Measurements from ENCODE around the gene LSS.
A peak's percentile ranks its signal among the peaks of the same experiment; 100 is the strongest.

Gene LSS

GRCh38 chr21:46228345-46229051 lies at the start of gene LSS:
Gene LSS (minus strand): TSS chr21:46228774. CDS start chr21:46228745, 29 bp downstream.
- DNase-seq, result peak; percentile 94 to 99 (median 97)

GRCh38 chr21:46274797-46275390 lies 46.3 kb upstream of the LSS start:
- DNase-seq, result no peak

- no peak for DNase-seq
These were observed 44.8 kb upstream of the LSS start for GRCh38 chr21:46273341-46273740.

GRCh38 chr21:46269466-46269865 lies 40.9 kb upstream of the LSS start:
- no peak for DNase-seq

GRCh38 chr21:46268371-46268770 lies 39.8 kb upstream of the LSS start:
- DNase-seq, result no peak

GRCh38 chr21:46266946-46267345 lies 38.4 kb upstream of the LSS start:
- no peak for DNase-seq

GRCh38 chr21:46265736-46266525 lies 37.4 kb upstream of the LSS start:
- DNase-seq, result no peak

GRCh38 chr21:46264690-46265144 lies 36.1 kb upstream of the LSS start:
- no peak for DNase-seq

- DNase-seq, result no peak
These were observed 35.6 kb upstream of the LSS start for GRCh38 chr21:46264046-46264689.

GRCh38 chr21:46256501-46256994 lies 28.0 kb upstream of the LSS start:
- no peak for DNase-seq

GRCh38 chr21:46255758-46256337 lies 27.3 kb upstream of the LSS start:
- no peak for DNase-seq

GRCh38 chr21:46255166-46255565 lies 26.6 kb upstream of the LSS start:
- no peak for DNase-seq

- no peak for DNase-seq
These were observed 25.8 kb upstream of the LSS start for GRCh38 chr21:46254208-46254975.

GRCh38 chr21:46253610-46254124 lies 25.1 kb upstream of the LSS start:
- DNase-seq, result no peak

- no peak for DNase-seq
These were observed 24.3 kb upstream of the LSS start for GRCh38 chr21:46252840-46253239.

- no peak for DNase-seq
These were observed 21.7 kb upstream of the LSS start for GRCh38 chr21:46250146-46250725.

GRCh38 chr21:46248827-46249226 lies 20.3 kb upstream of the LSS start:
- DNase-seq, result no peak

GRCh38 chr21:46248422-46248782 lies 19.8 kb upstream of the LSS start:
- no peak for DNase-seq

- no peak for DNase-seq
These were observed 19.3 kb upstream of the LSS start for GRCh38 chr21:46247699-46248421.

- DNase-seq, result no peak
These were observed 17.8 kb upstream of the LSS start for GRCh38 chr21:46246345-46246744.
